HG02943 (cell line): Measurements from ENCODE around the gene ERGIC1.

Experiments
- ATAC-seq: cut with Tn5 transposase; IDR thresholded peaks from one replicate; pipeline ENCODE4 v1.9.1; 2021; ENCODE audit warnings: mild to moderate bottlenecking, low read depth, moderate library complexity; ENCODE audit not compliant: unreplicated experiment

ERGIC1 gene

GRCh38 chr5:172898218-172898842 is 64.3 kb downstream of the ERGIC1 start:
- ATAC-seq, result no peak

- no peak for ATAC-seq
Measured at GRCh38 chr5:172898843-172899369, 64.9 kb downstream of the ERGIC1 start.

GRCh38 chr5:172899436-172899835 is 65.4 kb downstream of the ERGIC1 start:
- ATAC-seq, result no peak

GRCh38 chr5:172901012-172901780 is 67.1 kb downstream of the ERGIC1 start:
- ATAC-seq, result no peak

GRCh38 chr5:172901788-172902496 is 67.9 kb downstream of the ERGIC1 start:
- ATAC-seq, result no peak

- ATAC-seq, result no peak
Measured at GRCh38 chr5:172902497-172903472, 68.7 kb downstream of the ERGIC1 start.

- no peak for ATAC-seq
Measured at GRCh38 chr5:172903790-172904189, 69.7 kb downstream of the ERGIC1 start.

- ATAC-seq, result no peak
Measured at GRCh38 chr5:172904312-172904642, 70.2 kb downstream of the ERGIC1 start.

- no peak for ATAC-seq
Measured at GRCh38 chr5:172904643-172905345, 70.7 kb downstream of the ERGIC1 start.

GRCh38 chr5:172905346-172906140 is 71.5 kb downstream of the ERGIC1 start:
- no peak for ATAC-seq

GRCh38 chr5:172906436-172906835 is 72.4 kb downstream of the ERGIC1 start:
- no peak for ATAC-seq

GRCh38 chr5:172906888-172907287 is 72.8 kb downstream of the ERGIC1 start:
- no peak for ATAC-seq

- ATAC-seq, result no peak
Measured at GRCh38 chr5:172907657-172908056, 73.6 kb downstream of the ERGIC1 start.

- no peak for ATAC-seq
Measured at GRCh38 chr5:172908662-172909061, 74.6 kb downstream of the ERGIC1 start.

- no peak for ATAC-seq
Measured at GRCh38 chr5:172909931-172910502, 76.0 kb downstream of the ERGIC1 start.

GRCh38 chr5:172910828-172911627 is 77.0 kb downstream of the ERGIC1 start:
- ATAC-seq, result no peak

- ATAC-seq, result no peak
Measured at GRCh38 chr5:172911628-172911880, 77.5 kb downstream of the ERGIC1 start.

- no peak for ATAC-seq
Measured at GRCh38 chr5:172911976-172912375, 77.9 kb downstream of the ERGIC1 start.
